ENCODE results near the gene NHSL2.
A peak's percentile ranks its signal among the peaks of the same experiment; 100 is the strongest.

The NHSL2 gene

GRCh38 chrX:72128881-72129280 is 218.2 kb downstream of the NHSL2 start:
- no peak for DNase-seq (ENCODE audit: low read depth, low spot score)

- DNase-seq (ENCODE audit: low read depth, low spot score): no peak
Measured at GRCh38 chrX:72129661-72130060, 219.0 kb downstream of the NHSL2 start.

- DNase-seq (ENCODE audit: low read depth, low spot score): no peak
Measured at GRCh38 chrX:72130156-72130761, 219.6 kb downstream of the NHSL2 start.

GRCh38 chrX:72130762-72131250 is 220.2 kb downstream of the NHSL2 start:
- DNase-seq (ENCODE audit: low read depth, low spot score): no peak

- DNase-seq (ENCODE audit: low read depth, low spot score): peak; percentile 51
Measured at GRCh38 chrX:72131317-72132294, 221.0 kb downstream of the NHSL2 start, which contains the start of gene RTL5. RTL5 (minus strand) TSS chrX:72131915.

- no peak for DNase-seq (ENCODE audit: low read depth, low spot score)
Measured at GRCh38 chrX:72132456-72132855, 221.8 kb downstream of the NHSL2 start.

GRCh38 chrX:72133851-72134546 is 223.4 kb downstream of the NHSL2 start:
- no peak for DNase-seq (ENCODE audit: low read depth, low spot score)

GRCh38 chrX:72137846-72138495 is 227.3 kb downstream of the NHSL2 start:
- DNase-seq (ENCODE audit: low read depth, low spot score): no peak

GRCh38 chrX:72139538-72139937 is 228.9 kb downstream of the NHSL2 start:
- DNase-seq (ENCODE audit: low read depth, low spot score): no peak

GRCh38 chrX:72141372-72142004 is 230.8 kb downstream of the NHSL2 start:
- no peak for DNase-seq (ENCODE audit: low read depth, low spot score)

- no peak for DNase-seq (ENCODE audit: low read depth, low spot score)
Measured at GRCh38 chrX:72142094-72142793, 231.6 kb downstream of the NHSL2 start.

- DNase-seq (ENCODE audit: low read depth, low spot score): no peak
Measured at GRCh38 chrX:72142794-72143608, 232.4 kb downstream of the NHSL2 start.

- DNase-seq (ENCODE audit: low read depth, low spot score): no peak
Measured at GRCh38 chrX:72143609-72143907, 232.9 kb downstream of the NHSL2 start.

- DNase-seq (ENCODE audit: low read depth, low spot score): no peak
Measured at GRCh38 chrX:72145181-72145580, 234.5 kb downstream of the NHSL2 start.

GRCh38 chrX:72146527-72146926 is 235.9 kb downstream of the NHSL2 start:
- DNase-seq (ENCODE audit: low read depth, low spot score): no peak

- no peak for DNase-seq (ENCODE audit: low read depth, low spot score)
Measured at GRCh38 chrX:72158773-72159172, 248.1 kb downstream of the NHSL2 start.

GRCh38 chrX:72159769-72160168 is 249.1 kb downstream of the NHSL2 start:
- no peak for DNase-seq (ENCODE audit: low read depth, low spot score)

- DNase-seq (ENCODE audit: low read depth, low spot score): no peak
Measured at GRCh38 chrX:72165551-72165950, 254.9 kb downstream of the NHSL2 start.

- no peak for DNase-seq (ENCODE audit: low read depth, low spot score)
Measured at GRCh38 chrX:72169008-72169728, 258.5 kb downstream of the NHSL2 start.

Measured in brain pericyte (primary cell).